HG03520 (cell line): ENCODE data around the gene TSKU.

Experiments used
- ATAC-seq: cut with Tn5 transposase; IDR thresholded peaks from one replicate; pipeline ENCODE4 v1.9.1; 2021; ENCODE audit warnings: mild to moderate bottlenecking, moderate library complexity; ENCODE audit not compliant: unreplicated experiment

TSKU gene

GRCh38 chr11:76750746-76751145 is 32.4 kb upstream of the TSKU start:
- ATAC-seq = no peak

GRCh38 chr11:76752321-76753143 is 30.6 kb upstream of the TSKU start:
- ATAC-seq = no peak

GRCh38 chr11:76753449-76753848 is 29.7 kb upstream of the TSKU start:
- ATAC-seq = no peak

- ATAC-seq = no peak
Measured at GRCh38 chr11:76753950-76754349, 29.2 kb upstream of the TSKU start.

GRCh38 chr11:76756341-76756741 is 26.8 kb upstream of the TSKU start:
- no peak for ATAC-seq

GRCh38 chr11:76758311-76758710 is 24.8 kb upstream of the TSKU start:
- ATAC-seq = no peak

GRCh38 chr11:76759092-76759491 is 24.1 kb upstream of the TSKU start:
- ATAC-seq = no peak

GRCh38 chr11:76759517-76759916 is 23.6 kb upstream of the TSKU start:
- ATAC-seq = no peak

GRCh38 chr11:76760236-76760635 is 22.9 kb upstream of the TSKU start:
- no peak for ATAC-seq

- no peak for ATAC-seq
Measured at GRCh38 chr11:76761718-76762355, 21.3 kb upstream of the TSKU start.

- no peak for ATAC-seq
Measured at GRCh38 chr11:76762356-76762752, 20.8 kb upstream of the TSKU start.

GRCh38 chr11:76762867-76763572 is 20.1 kb upstream of the TSKU start:
- no peak for ATAC-seq

- ATAC-seq = no peak
Measured at GRCh38 chr11:76763573-76764346, 19.4 kb upstream of the TSKU start.

- ATAC-seq = no peak
Measured at GRCh38 chr11:76764941-76765665, 18.1 kb upstream of the TSKU start.

- ATAC-seq = no peak
Measured at GRCh38 chr11:76765863-76766350, 17.2 kb upstream of the TSKU start.

GRCh38 chr11:76766521-76766920 is 16.6 kb upstream of the TSKU start:
- no peak for ATAC-seq

GRCh38 chr11:76767659-76768058 is 15.5 kb upstream of the TSKU start:
- no peak for ATAC-seq

GRCh38 chr11:76768088-76768908 is 14.9 kb upstream of the TSKU start:
- no peak for ATAC-seq

- ATAC-seq = no peak
Measured at GRCh38 chr11:76768909-76769560, 14.1 kb upstream of the TSKU start.
